Measurements from ENCODE around the gene RPS6KA2. TPM values are rescaled to one million over a fixed set of nuclear protein-coding genes. Genes with fewer than 3 reads are reported as not detected.
"Not testable (repeated sequence)": the region's sequence is repeated elsewhere in the genome, so short reads cannot be mapped to it uniquely, and the experiment has no call there.

RPS6KA2 gene
- total and polyA plus RNA-seq, 8 donors = 7.9 to 95.4 (median 22.9) TPM

DNA sequence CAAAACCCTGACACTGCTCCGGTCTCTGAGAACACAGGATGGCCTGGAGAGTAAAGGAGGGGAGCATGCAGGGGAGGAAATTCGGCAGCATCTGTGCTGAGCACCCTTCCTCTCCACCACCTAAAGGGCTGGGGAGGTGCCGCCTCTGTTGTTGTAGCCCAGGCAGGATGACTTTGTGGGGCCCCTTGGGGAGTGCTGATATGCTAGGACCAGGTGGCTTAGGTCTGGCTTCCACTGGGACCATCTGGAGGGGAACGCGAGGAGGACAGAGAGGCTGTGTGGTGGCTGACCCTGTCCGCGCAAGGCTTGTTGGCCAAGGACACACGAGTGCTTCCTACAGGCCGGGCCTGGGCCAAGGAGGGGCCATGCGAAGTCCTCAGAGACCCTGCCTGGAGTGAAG, 9.9 kb upstream of the RPS6KA2 start:
- Histone ChIP-seq H3K27me3 (no peaks in the 10 kb centered on the region), H3K9me3 (no peaks in the 10 kb centered on the region), H3K27ac (no peak overlapping the region), H3K36me3 (no peaks in the 10 kb centered on the region), H3K4me1 (no peaks in the 10 kb centered on the region), H3K4me3 (no peak overlapping the region)
- TF ChIP-seq, protein P1, sequence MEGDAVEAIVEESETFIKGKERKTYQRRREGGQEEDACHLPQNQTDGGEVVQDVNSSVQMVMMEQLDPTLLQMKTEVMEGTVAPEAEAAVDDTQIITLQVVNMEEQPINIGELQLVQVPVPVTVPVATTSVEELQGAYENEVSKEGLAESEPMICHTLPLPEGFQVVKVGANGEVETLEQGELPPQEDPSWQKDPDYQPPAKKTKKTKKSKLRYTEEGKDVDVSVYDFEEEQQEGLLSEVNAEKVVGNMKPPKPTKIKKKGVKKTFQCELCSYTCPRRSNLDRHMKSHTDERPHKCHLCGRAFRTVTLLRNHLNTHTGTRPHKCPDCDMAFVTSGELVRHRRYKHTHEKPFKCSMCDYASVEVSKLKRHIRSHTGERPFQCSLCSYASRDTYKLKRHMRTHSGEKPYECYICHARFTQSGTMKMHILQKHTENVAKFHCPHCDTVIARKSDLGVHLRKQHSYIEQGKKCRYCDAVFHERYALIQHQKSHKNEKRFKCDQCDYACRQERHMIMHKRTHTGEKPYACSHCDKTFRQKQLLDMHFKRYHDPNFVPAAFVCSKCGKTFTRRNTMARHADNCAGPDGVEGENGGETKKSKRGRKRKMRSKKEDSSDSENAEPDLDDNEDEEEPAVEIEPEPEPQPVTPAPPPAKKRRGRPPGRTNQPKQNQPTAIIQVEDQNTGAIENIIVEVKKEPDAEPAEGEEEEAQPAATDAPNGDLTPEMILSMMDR (IDR thresholded peaks at IDR 0.05) = no peak
- ATAC-seq (no peak), FAIRE-seq (no peak), DNase-seq (peak in 1 of 6 donors; percentile 49)
- WGBS, 2 donors = 83 to 86% methylated on average over 10 of the region's 10 CpGs
- intact Hi-C loops (cut with DNase I) = no loop called here

DNA sequence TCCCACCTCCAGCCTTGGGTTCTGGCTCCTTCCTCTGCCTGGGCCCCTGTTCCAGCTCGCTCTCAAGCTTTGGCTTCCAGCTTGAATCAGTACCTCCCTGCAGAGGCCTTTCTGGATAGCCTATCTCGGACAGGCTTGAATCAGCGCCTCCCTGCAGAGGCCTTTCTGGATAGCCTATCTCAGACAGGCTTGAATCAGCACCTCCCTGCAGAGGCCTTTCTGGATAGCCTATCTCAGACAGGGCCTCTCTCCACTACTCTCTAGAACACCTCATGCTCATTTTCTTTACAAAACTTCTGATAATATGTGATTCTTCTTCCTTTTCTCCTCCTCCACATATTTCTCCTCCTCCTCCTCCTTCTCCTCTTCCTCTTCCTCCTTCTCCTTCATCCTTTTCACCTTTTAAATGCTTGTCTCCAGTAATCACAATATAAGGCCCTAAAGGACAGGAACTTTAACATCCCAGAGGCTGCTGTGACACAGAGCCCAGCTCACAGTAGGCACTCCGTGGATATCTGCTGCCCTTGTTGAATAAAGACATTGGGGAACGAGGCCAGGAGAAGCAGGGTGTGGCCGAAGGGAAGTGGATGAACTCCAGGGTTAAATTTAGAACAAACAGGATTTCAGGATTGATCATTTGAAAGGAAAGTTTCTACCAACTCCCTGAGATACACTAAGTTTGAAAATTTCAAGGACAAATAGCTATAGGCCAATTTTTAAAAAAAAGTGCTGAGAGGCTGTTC, 9.3 kb upstream of the RPS6KA2 start:
- Histone ChIP-seq H3K27me3 (no peaks in the 10 kb centered on the region), H3K4me1 (no peaks in the 10 kb centered on the region), H3K27ac (no peak overlapping the region), H3K4me3 (no peak overlapping the region), H3K9me3 (no peaks in the 10 kb centered on the region), H3K36me3 (no peaks in the 10 kb centered on the region)
- no peak for ATAC-seq
- TF ChIP-seq, protein P1 (IDR thresholded peaks at IDR 0.05) = no peak
- intact Hi-C loops (cut with DNase I) = no loop called here
- WGBS, 2 donors = 60 to 70% methylated on average over 6 of the region's 6 CpGs
- DNase-seq = no peak
- FAIRE-seq = no peak

DNA sequence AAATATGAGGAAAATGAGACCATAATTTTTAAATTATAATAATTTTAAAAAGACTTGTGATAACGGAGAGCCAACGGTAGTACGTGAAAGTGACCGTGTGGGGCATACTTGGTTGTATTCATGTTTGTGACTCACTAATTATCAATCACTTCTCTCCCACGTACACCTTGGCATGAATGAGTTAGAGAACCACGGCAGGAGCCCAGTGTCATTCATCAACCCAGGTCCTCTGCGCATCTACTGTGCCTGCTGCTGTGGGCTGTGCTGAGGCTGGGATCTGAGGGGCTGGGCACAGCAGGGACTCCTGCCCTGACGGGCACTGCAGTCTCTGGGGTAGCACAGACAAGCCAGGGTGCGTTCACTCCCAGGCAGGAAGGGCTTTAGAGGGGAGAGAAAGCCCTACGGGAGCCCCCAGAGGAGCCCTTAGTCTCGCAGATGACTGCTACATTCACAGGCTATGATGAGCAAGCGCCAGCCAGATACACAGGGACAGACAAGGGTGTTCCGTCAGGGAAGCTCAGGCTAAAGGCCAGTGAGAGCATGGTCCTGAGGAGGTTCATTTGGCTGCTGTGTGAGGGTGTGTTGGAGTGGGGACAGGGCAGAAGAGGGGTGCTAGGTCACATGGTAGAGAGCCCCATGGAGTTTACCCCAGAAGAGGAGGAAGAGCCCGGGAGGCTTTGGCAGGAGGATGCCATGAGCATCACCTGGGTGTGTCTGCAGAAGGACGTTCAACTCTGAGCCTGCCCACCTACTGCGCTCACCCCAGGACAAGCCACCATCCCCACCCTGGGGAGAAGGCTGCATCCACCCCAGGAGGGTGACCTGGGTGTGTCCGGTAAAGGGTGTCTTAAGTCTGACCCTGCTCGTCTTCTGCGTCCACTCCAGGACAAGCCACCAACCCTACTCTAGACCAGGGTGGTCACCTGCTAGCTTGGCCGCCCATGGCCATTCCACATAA, 8.2 kb upstream of the RPS6KA2 start:
- no peaks in the 10 kb centered on the region for H3K27me3 ChIP-seq
- ATAC-seq = no peak
- TF ChIP-seq, protein P1 (IDR thresholded peaks at IDR 0.05) = no peak
- no peak overlapping the region for H3K27ac ChIP-seq
- H3K9me3 ChIP-seq = no peaks in the 10 kb centered on the region
- no peaks in the 10 kb centered on the region for H3K4me1 ChIP-seq
- 73 to 83% methylated on average over 20 of the region's 20 CpGs for WGBS, 2 donors
- no peaks in the 10 kb centered on the region for H3K36me3 ChIP-seq
- no peak overlapping the region for H3K4me3 ChIP-seq
- no peak for FAIRE-seq
- intact Hi-C loops (cut with DNase I) = no loop called here
- peak in 1 of 6 donors; percentile 33 for DNase-seq

DNA sequence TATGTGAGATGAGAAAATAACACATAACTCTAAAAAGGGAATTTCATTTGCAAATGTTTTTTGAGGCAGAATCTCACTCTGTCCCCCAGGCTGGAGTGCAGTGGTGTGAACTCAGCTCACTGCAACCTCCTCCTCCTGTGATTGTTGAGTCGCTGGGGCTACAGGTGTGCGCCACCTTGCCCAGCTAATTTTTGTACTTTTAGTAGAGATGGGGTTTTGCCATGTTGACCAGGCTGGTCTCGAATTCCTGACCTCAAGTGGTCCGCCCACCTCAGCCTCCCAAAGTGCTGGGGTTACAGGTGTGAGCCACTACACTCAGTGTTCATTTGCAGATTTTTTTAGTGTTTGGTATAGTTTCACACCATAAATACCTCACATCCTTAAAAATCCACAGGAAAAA, 7.5 kb upstream of the RPS6KA2 start:
- H3K27me3 ChIP-seq; H3K4me1 ChIP-seq; intact Hi-C loops (cut with DNase I); H3K4me3 ChIP-seq; H3K27ac ChIP-seq; H3K36me3 ChIP-seq; H3K9me3 ChIP-seq; FAIRE-seq; ATAC-seq: not testable (repeated sequence)
- 76 to 83% methylated on average over 4 of the region's 4 CpGs for WGBS, 2 donors
- peak in 1 of 6 donors; percentile 1 for DNase-seq

DNA sequence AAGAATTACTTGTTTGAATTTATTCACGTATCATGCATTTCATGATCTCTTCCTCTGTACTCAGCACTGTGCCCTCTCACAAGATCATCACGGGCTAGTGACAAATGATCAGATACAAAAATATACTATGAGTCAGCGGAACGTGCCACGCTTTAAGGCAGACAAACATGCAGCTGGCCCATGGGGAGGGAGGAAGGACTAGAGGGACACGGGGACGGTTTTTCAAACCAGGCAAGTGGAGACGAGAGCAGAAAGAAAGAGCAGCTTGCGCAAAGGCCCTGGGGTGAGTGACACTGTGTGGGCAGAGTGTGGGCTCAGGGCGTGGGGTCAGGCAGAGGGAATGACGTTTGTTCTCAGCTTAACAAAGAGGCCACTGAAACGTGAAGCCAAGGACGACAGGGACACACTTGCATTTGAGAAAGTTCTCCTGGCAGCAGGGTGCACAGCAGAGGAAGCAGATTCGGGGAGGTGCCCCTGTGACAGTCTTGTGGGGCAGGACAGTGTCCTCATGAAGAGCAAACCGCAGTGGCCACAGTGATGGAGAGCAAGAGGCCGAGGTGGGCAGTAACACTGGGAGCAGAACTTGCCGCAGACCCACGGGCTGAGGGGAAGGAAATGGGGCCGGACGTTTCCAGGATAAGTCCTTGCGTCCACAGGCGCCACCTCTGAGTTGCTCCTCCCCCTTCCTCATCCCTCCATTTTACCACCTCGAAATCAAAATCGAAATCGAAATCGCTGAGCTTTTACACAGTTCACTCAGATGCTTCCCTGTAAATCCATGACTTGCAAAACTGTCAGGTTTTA, 6.9 kb upstream of the RPS6KA2 start:
- Histone ChIP-seq H3K36me3 (no peaks in the 10 kb centered on the region), H3K27ac (no peak overlapping the region)
- 74 to 79% methylated on average over 26 of the region's 26 CpGs for WGBS, 2 donors

More for the DNA sequence above, 6.9 kb upstream of the RPS6KA2 start:
- DNase-seq = peak in 1 of 6 donors; percentile 7
- FAIRE-seq = no peak
- Histone ChIP-seq H3K4me3 (no peak overlapping the region), H3K4me1 (peaks cover 0 to under 1% (median 0%) of the 10 kb centered on the region in 3 donors), H3K27me3 (no peaks in the 10 kb centered on the region), H3K9me3 (no peaks in the 10 kb centered on the region)
- TF ChIP-seq, protein P1 (IDR thresholded peaks at IDR 0.05) = no peak
- intact Hi-C loops (cut with DNase I) = no loop called here
- ATAC-seq = peak in 2 of 4 donors; percentile 42 to 57
